GM19468 (cell line): ENCODE data around the gene RPS25.
"Not testable (repeated sequence)": the region's sequence is repeated elsewhere in the genome, so short reads cannot be mapped to it uniquely, and the experiment has no call there.

ENCODE experiments used
- ATAC-seq: cut with Tn5 transposase; IDR thresholded peaks from one replicate; pipeline ENCODE4 v1.9.1; 2021; ENCODE audit warnings: mild to moderate bottlenecking, moderate library complexity, moderate number of reproducible peaks; ENCODE audit not compliant: unreplicated experiment; ENCODE audit errors: extremely low read depth

RPS25 gene

GRCh38 chr11:118975771-118976709 is 42.1 kb downstream of the RPS25 start:
- no peak for ATAC-seq

GRCh38 chr11:118973985-118974384 is 44.2 kb downstream of the RPS25 start:
- no peak for ATAC-seq

GRCh38 chr11:118971646-118972045 is 46.5 kb downstream of the RPS25 start, which contains the start of gene FOXR1:
Gene FOXR1 (plus strand): TSS chr11:118971761. CDS start chr11:118971932, 171 bp downstream.
- ATAC-seq, result no peak

- ATAC-seq, result not testable (repeated sequence)
Observed at GRCh38 chr11:118969508-118969907, 48.6 kb downstream of the RPS25 start.
